GM21528 (cell line): ENCODE results near the gene URM1.
"Not testable (repeated sequence)": the region's sequence is repeated elsewhere in the genome, so short reads cannot be mapped to it uniquely, and the experiment has no call there.

Experiments used
- ATAC-seq: cut with Tn5 transposase; IDR thresholded peaks from one replicate; pipeline ENCODE4 v1.9.1; 2021; ENCODE audit warnings: mild to moderate bottlenecking, moderate library complexity; ENCODE audit not compliant: unreplicated experiment, low FRiP score

URM1 gene

DNA sequence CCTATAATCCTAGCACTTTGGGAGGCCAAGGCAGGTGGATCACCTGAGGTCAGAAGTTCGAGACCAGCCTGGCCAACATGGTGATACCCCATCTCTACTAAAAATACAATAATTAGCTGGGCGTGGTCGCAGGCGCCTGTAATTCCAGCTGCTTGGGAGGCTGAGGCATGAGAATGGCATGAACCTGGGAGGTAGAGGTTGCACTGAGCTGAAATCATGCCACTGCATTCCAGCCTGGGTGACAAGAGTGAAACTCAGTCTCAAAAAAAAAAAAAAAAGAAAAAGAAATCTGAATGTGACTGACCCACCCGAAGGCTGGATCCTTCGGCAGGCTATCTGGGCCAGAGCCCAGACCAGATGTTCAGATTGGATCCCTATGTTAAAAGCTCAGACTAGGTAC is 52.2 kb downstream of the URM1 start:
- not testable (repeated sequence) for ATAC-seq

DNA sequence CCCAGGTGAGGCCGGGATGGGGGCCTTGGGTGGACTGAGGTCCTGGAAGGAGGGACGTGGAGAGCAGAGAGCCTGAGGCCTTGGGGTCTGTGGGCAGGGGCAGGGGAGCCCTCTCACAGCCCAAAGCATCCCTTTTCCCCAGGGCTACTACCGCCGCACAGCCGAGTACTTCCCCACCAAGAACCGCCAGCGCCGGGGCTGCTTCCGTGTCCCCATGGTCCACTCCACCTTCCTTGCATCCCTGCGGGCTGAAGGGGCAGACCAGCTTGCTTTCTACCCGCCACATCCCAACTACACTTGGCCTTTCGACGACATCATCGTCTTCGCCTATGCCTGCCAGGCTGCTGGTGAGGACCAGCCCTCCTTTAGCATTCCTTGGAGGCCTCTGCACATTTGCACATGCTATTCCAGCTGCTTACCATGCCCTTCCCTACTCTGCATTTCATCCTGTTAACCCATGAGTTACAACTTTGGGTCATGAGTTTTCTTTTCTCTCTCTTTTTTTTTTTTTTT is 53.1 kb downstream of the URM1 start:
- ATAC-seq, result no peak

GRCh38 chr9:128428644-128429512 is 57.7 kb downstream of the URM1 start:
- ATAC-seq, result no peak

DNA sequence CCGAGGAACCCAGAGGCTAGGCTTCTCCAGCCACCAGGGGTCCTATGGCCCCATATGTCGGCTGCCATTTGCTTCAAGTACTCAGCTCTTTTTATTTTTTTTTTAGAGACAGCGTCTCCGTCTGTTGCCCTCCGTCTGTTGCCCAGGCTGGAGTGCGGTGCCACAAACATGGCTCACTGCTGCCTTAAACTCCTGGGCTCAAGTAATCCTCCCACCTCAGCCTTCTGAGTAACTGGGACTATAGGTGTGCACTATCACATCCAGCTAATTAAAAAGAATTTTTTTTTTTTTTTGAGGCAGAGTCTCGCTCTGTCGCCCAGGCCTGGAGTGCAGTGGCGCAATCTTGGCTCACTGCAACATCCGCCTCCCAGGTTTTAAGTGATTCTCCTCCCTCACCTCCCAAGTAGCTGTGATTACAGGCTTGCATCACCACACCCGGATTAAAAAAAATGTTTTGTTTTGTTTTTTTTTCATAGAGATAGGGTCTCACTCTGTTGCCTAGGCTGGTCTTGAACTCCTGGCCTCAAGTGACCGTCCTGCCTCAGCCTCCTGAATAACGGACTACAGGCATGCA is 58.4 kb downstream of the URM1 start:
- no peak for ATAC-seq

DNA sequence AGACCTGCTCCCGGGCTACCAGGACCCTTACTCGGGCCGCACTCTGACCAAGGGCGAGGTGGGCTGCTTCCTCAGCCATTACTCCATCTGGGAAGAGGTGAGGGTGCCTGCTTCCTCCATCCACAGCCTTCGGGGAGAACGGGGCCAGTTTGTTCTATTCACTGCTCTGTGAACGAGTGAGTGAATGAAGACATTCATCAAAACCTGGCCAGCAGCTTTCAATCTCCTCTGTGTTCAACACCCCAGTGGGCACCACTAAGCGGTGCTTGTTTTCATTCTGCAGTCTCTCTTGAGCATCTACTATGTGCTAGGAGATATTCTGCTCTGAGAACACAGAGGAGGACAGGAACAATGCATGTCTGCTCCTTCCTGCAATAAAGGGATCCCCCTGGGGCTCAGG is 60.0 kb downstream of the URM1 start:
- ATAC-seq, result no peak

GRCh38 chr9:128434340-128434739 is 63.2 kb downstream of the URM1 start:
- ATAC-seq, result no peak

DNA sequence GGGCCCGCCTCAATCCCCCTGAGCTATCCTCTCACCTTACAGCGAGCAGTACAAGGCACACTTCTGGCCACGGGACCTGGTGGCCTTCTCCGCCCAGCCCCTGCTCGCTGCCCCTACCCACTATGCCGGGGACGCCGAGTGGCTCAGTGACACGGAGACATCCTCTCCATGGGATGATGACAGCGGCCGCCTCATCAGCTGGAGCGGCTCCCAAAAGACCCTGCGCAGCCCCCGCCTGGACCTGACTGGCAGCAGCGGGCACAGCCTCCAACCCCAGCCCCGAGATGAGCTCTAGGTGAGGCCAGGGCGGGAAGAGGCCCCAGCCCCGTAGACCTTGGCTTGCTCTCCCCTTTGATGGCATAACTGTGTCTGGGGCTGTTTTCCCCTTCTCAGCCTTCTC is 64.4 kb downstream of the URM1 start:
- ATAC-seq, result no peak

- no peak for ATAC-seq
Measured at GRCh38 chr9:128438343-128439109, 67.4 kb downstream of the URM1 start.

- ATAC-seq, result no peak
Measured at GRCh38 chr9:128439273-128439672, 68.1 kb downstream of the URM1 start.
